ENCODE data around the gene RUNX2. TPM values are rescaled to one million over a fixed set of nuclear protein-coding genes. Genes with fewer than 3 reads are reported as not detected.

Gene RUNX2
- total and polyA plus RNA-seq, 9 of the 15 experiments (the other 6 are each of a cell fraction or from before 2014, with no cell fraction given) = 0.29 to 1.00 (median 0.43) TPM

DNA sequence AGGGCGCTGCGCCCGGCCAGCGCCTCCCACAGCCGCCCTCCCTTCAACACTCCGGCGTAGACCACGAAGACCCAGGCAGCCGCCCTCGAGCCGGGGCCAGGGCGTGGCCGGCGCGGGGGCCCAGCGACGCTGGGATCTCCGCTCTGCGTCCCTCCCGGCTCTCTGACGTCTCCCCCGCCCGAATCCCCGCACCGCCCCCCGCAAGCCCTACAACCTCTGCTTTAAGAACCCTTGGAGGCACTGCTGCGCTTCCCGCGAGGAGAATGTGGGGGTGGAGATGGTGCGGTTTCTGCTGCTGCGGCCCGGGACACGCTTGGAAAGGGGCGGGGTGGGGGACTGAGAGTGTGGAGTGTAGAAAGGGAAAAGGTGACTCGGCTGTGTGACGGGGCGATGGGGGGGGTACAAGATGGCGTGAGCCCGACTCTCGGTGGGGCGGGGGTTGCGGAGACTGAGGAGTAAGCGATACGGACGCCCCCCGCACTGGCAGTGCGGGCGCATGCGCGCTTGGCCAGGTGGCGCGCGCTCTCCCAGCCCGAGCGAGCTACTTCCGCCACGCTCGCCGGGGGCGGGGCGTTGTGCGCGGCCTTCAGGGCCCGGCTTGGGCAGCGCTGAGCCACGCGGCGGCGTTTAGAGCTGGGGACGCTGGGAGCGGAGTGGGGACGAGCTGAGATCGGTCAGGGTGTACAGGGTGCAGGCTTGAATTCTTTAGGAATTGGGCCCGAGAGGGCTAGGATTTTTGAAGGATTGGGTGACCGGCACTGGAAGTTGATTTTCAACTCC lies 49.6 kb downstream of the RUNX2 start, which contains the start of gene SUPT3H (continued):
- TF ChIP-seq, protein P1, sequence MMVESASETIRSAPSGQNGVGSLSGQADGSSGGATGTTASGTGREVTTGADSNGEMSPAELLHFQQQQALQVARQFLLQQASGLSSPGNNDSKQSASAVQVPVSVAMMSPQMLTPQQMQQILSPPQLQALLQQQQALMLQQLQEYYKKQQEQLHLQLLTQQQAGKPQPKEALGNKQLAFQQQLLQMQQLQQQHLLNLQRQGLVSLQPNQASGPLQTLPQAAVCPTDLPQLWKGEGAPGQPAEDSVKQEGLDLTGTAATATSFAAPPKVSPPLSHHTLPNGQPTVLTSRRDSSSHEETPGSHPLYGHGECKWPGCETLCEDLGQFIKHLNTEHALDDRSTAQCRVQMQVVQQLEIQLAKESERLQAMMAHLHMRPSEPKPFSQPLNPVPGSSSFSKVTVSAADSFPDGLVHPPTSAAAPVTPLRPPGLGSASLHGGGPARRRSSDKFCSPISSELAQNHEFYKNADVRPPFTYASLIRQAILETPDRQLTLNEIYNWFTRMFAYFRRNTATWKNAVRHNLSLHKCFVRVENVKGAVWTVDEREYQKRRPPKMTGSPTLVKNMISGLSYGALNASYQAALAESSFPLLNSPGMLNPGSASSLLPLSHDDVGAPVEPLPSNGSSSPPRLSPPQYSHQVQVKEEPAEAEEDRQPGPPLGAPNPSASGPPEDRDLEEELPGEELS (CRISPR knock-in tag; IDR thresholded peaks at IDR 0.05; ENCODE audit: borderline replicate concordance) = peak; percentile 46; the same call in 1 of the 2 replicates
- peak; percentile 32; the same call in 1 of the 2 replicates for TF ChIP-seq BHLHE40 (IDR thresholded peaks at IDR 0.05; ENCODE audit: low read length)
- TF ChIP-seq RHOXF2B (CRISPR knock-in tag; conservative IDR thresholded peaks at IDR 0.05) = no peak
- TF ChIP-seq GATAD2B (IDR thresholded peaks at IDR 0.05; ENCODE audit: borderline replicate concordance) = peak; percentile 26; the same call in 1 of the 2 replicates
- peak; percentile 86 for TF ChIP-seq ZBTB2 (IDR thresholded peaks at IDR 0.05)
- peak; percentile 23; the same call in 1 of the 2 replicates for TF ChIP-seq GABPB2 (CRISPR knock-in tag; conservative IDR thresholded peaks at IDR 0.05)
- TF ChIP-seq RBM22 (IDR thresholded peaks at IDR 0.05; ENCODE audit: low read depth, low read length, poor library complexity, severe bottlenecking) = peak; percentile 61
- TF ChIP-seq ZNF449 (CRISPR knock-in tag; IDR thresholded peaks at IDR 0.05) = no peak
- TF ChIP-seq, protein P2, sequence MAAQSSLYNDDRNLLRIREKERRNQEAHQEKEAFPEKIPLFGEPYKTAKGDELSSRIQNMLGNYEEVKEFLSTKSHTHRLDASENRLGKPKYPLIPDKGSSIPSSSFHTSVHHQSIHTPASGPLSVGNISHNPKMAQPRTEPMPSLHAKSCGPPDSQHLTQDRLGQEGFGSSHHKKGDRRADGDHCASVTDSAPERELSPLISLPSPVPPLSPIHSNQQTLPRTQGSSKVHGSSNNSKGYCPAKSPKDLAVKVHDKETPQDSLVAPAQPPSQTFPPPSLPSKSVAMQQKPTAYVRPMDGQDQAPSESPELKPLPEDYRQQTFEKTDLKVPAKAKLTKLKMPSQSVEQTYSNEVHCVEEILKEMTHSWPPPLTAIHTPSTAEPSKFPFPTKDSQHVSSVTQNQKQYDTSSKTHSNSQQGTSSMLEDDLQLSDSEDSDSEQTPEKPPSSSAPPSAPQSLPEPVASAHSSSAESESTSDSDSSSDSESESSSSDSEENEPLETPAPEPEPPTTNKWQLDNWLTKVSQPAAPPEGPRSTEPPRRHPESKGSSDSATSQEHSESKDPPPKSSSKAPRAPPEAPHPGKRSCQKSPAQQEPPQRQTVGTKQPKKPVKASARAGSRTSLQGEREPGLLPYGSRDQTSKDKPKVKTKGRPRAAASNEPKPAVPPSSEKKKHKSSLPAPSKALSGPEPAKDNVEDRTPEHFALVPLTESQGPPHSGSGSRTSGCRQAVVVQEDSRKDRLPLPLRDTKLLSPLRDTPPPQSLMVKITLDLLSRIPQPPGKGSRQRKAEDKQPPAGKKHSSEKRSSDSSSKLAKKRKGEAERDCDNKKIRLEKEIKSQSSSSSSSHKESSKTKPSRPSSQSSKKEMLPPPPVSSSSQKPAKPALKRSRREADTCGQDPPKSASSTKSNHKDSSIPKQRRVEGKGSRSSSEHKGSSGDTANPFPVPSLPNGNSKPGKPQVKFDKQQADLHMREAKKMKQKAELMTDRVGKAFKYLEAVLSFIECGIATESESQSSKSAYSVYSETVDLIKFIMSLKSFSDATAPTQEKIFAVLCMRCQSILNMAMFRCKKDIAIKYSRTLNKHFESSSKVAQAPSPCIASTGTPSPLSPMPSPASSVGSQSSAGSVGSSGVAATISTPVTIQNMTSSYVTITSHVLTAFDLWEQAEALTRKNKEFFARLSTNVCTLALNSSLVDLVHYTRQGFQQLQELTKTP (IDR thresholded peaks at IDR 0.05; ENCODE audit: low read depth in 1 of 2, partially characterized antibody in 2 of 2) = peak in 1 of 2 experiments; percentile 21
- TF ChIP-seq HDAC2 (IDR thresholded peaks at IDR 0.05) = peak; percentile 13; the same call in 1 of the 2 replicates
- TF ChIP-seq BCL6 (CRISPR knock-in tag; IDR thresholded peaks at IDR 0.05) = no peak
- no peak for TF ChIP-seq CBFA2T3 (IDR thresholded peaks at IDR 0.05)
- peak in 1 of 2 experiments; percentile 62; a peak in 2 of 4 replicates for TF ChIP-seq BCLAF1 (IDR thresholded peaks at IDR 0.05; ENCODE audit: borderline replicate concordance in 1 of 2, control insufficient read depth in 1 of 2, low read depth in 2 of 2, low read length in 1 of 2)
- TF ChIP-seq ZNF764 (CRISPR knock-in tag; IDR thresholded peaks at IDR 0.05; ENCODE audit: low read depth) = no peak

Measured in K562 (cell line).